ENCODE results near the gene GGT6. TPM values are rescaled to one million over a fixed set of nuclear protein-coding genes. Genes with fewer than 3 reads are reported as not detected.

Gene GGT6
- total RNA-seq, 1 donor: not detected

DNA sequence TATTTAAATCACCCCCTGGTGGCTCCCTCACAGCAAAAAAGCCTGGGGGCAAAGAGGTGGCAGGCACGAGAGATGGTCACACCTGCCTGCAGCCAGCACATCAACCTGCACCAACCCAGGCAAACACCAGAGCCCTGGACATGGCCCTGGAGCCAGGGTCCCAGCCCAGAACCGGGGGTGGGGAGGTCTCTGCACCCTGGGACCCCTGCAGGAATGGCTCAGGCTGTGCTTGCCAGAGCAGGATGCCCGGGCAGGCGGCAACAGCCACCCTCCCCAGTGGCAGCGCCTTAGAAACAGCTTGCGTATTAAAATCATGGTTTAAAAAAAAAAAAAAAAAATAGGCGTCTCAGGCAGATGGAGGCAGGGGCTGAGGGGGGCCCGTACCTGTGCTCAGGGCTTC, 21.4 kb downstream of the GGT6 start:
- TF ChIP-seq, protein P1, sequence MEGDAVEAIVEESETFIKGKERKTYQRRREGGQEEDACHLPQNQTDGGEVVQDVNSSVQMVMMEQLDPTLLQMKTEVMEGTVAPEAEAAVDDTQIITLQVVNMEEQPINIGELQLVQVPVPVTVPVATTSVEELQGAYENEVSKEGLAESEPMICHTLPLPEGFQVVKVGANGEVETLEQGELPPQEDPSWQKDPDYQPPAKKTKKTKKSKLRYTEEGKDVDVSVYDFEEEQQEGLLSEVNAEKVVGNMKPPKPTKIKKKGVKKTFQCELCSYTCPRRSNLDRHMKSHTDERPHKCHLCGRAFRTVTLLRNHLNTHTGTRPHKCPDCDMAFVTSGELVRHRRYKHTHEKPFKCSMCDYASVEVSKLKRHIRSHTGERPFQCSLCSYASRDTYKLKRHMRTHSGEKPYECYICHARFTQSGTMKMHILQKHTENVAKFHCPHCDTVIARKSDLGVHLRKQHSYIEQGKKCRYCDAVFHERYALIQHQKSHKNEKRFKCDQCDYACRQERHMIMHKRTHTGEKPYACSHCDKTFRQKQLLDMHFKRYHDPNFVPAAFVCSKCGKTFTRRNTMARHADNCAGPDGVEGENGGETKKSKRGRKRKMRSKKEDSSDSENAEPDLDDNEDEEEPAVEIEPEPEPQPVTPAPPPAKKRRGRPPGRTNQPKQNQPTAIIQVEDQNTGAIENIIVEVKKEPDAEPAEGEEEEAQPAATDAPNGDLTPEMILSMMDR (IDR thresholded peaks at IDR 0.05; ENCODE audit: insufficient read depth, low read length): no peak
- no peak for DNase-seq (ENCODE audit: low read depth)
- H3K4me3 ChIP-seq (ENCODE audit: low read depth, low read length): no peak overlapping the region

DNA sequence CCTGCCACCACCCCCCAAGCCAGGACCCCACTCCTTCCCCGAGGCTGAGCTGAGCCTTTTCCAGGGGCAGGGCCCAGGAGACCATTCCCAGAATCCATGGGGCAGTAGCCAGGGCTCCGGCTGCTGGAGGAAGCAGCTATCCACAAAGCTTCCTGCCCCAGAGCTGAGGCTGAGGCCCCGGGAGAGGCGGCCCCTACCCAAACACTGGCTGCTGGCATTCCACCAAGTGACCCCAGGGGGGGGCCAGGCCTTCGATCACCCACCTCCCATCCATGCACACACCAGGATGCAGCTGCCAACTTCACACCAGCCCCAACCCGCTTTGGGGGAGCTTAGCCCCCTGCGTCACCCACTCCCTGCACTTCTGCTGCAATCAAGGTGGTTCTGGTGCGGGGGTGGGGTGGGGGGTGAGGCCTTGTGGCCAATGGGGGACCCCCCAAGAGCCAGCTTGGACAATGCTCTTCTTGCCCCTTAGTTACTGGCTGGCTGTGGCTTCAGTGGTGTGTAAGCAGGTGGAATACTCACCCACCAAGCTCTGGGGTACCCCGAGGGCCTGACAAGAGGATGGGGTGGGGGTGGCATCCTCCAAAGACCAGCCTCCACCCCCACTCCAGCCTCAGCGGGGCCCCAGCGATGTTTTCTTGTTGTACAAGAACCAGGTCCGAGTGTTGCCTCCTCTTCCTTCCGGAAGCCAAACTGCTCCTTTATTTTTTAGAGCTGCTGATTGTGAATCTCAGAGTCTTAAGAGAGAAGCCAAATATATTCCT, 22.0 kb downstream of the GGT6 start:
- TF ChIP-seq, protein P1 (IDR thresholded peaks at IDR 0.05; ENCODE audit: insufficient read depth, low read length): no peak
- no peak for DNase-seq (ENCODE audit: low read depth)

GRCh38 chr17:4537451-4538235, 22.7 kb downstream of the GGT6 start:
- TF ChIP-seq, protein P1 (IDR thresholded peaks at IDR 0.05; ENCODE audit: insufficient read depth, low read length): no peak
- no peak overlapping the region for H3K4me3 ChIP-seq (ENCODE audit: low read depth, low read length)
- DNase-seq (ENCODE audit: low read depth): no peak

More for the DNA sequence above, 22.0 kb downstream of the GGT6 start:
- no peak overlapping the region for H3K4me3 ChIP-seq (ENCODE audit: low read depth, low read length)

DNA sequence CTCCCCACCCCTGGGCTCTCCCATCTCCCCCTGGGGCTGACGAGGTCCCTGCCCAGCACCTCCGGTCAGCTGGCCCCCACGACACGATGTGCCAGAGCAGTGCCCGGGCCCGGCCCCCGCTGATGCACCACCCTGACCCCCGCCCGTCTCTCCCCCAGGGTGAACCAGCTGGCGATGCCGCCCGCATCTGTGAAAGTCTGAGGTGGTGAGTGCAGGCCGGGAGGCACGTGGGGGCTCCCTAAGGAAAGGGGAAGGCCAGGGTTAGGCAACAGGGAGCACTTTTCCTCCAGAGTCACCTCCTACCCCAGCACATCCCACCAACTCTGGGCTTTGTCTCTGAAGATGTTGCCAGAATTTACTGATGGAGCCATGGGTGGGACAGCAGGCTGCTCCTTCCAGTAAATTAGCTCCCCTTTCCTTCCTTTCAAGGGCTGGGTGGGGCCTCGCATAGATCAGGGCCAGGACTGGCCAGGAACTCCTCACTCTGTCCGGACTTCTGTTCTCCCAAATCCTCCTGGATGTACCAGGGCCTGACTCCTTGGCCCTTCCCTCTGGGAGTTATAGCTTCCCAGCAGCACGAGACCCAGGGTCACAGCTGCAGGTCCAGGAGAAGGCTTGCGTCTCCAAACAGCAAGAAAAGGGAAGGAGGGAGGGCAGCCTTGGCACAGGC, 23.5 kb downstream of the GGT6 start:
- TF ChIP-seq, protein P1 (IDR thresholded peaks at IDR 0.05; ENCODE audit: insufficient read depth, low read length): no peak
- peak; percentile 75 for DNase-seq (ENCODE audit: low read depth)
- no peak overlapping the region for H3K4me3 ChIP-seq (ENCODE audit: low read depth, low read length)

- TF ChIP-seq, protein P1 (IDR thresholded peaks at IDR 0.05; ENCODE audit: insufficient read depth, low read length): no peak
- H3K4me3 ChIP-seq (ENCODE audit: low read depth, low read length): no peak overlapping the region
- DNase-seq (ENCODE audit: low read depth): no peak
These were observed 24.1 kb downstream of the GGT6 start for GRCh38 chr17:4536259-4536741.

GRCh38 chr17:4535667-4536258, 24.6 kb downstream of the GGT6 start:
- DNase-seq (ENCODE audit: low read depth): no peak
- H3K4me3 ChIP-seq (ENCODE audit: low read depth, low read length): no peak overlapping the region
- TF ChIP-seq, protein P1 (IDR thresholded peaks at IDR 0.05; ENCODE audit: insufficient read depth, low read length): no peak

All from fibroblast of the aortic adventitia (primary cell).